Endodermal cell (in vitro differentiated cells): ENCODE data around the gene FRMD3. TPM values are rescaled to one million over a fixed set of nuclear protein-coding genes. Genes with fewer than 3 reads are reported as not detected.

Experiments
- DNase-seq: peaks from one replicate; pipeline ENCODE4 v3.0.0-alpha.2; 2017
- H3K27ac ChIP-seq: 2 replicates; pipeline ENCODE4 v1.5.1; 2013; ENCODE audit warnings: mild to moderate bottlenecking, low read depth, low read length, moderate library complexity
- H3K27me3 ChIP-seq: 2 replicates; pipeline ENCODE4 v1.6.1; 2013; ENCODE audit warnings: mild to moderate bottlenecking, low read length, moderate library complexity; ENCODE audit not compliant: insufficient read depth, control insufficient read depth, poor library complexity, severe bottlenecking
- H3K36me3 ChIP-seq: 2 replicates; pipeline ENCODE4 v1.7.0; 2013; ENCODE audit warnings: mild to moderate bottlenecking, low read length, moderate library complexity; ENCODE audit not compliant: control insufficient read depth, insufficient read depth
- H3K4me1 ChIP-seq: one replicate; pipeline ENCODE4 v1.7.0; 2013; ENCODE audit warnings: low read length; ENCODE audit not compliant: control insufficient read depth, insufficient read depth
- H3K4me3 ChIP-seq: 2 replicates; pipeline ENCODE4 v1.5.1; 2013; ENCODE audit warnings: mild to moderate bottlenecking, low read length, moderate library complexity
- H3K9ac ChIP-seq: 2 replicates; pipeline ENCODE4 v1.6.1; 2013; ENCODE audit warnings: mild to moderate bottlenecking, low read length, moderate library complexity; ENCODE audit not compliant: poor library complexity, severe bottlenecking; ENCODE audit errors: extremely low read depth
- H3K9me3 ChIP-seq: 2 replicates; pipeline ENCODE4 v1.6.1; 2013; ENCODE audit warnings: mild to moderate bottlenecking, low read length, moderate library complexity; ENCODE audit not compliant: control insufficient read depth
- H3K27ac Mint-ChIP-seq: 2 replicates; pipeline ENCODE4 v1.8.0; 2020; ENCODE audit warnings: mixed read lengths
- H3K27me3 Mint-ChIP-seq: 2 replicates; pipeline ENCODE4 v1.8.0; 2021; ENCODE audit warnings: mild to moderate bottlenecking, mixed read lengths; ENCODE audit not compliant: insufficient read depth
- H3K36me3 Mint-ChIP-seq: 2 replicates; pipeline ENCODE4 v1.8.0; 2020; ENCODE audit warnings: low read depth, mixed read lengths
- H3K4me1 Mint-ChIP-seq: 2 replicates; pipeline ENCODE4 v1.8.0; 2020; ENCODE audit warnings: mixed read lengths
- H3K4me3 Mint-ChIP-seq: 2 replicates; pipeline ENCODE4 v1.8.0; 2020; ENCODE audit warnings: mild to moderate bottlenecking, moderate library complexity, mixed read lengths
- H3K9me3 Mint-ChIP-seq: 2 replicates; pipeline ENCODE4 v1.8.0; 2020; ENCODE audit warnings: mild to moderate bottlenecking, mixed read lengths
- CTCF ChIP-seq: fragments of 200-600 bp; sonication (generic); conservative IDR thresholded peaks from 2 replicates; pipeline ENCODE4 v1.5.0; 2021; ENCODE audit warnings: antibody characterized with exemption, mild to moderate bottlenecking
- WGBS, 2 experiments: methylation state at CpG; one replicate each; pipeline versions ENCODE4 v1.1.5 to v1.1.7; 2013; ENCODE audit warnings: missing lambda C conversion rate in 2 of 2, mixed read lengths in 1 of 2; ENCODE audit not compliant: insufficient coverage in 1 of 2, insufficient read length in 1 of 2; 5-methylcytosine and 5-hydroxymethylcytosine counted together
- total RNA-seq, 2 donors: library from RNA; stranded (reverse); fragmentation: NEBNext Ultra II Directional in 1 of 2; extraction: Animal tissue kit (Norgen Biotek cat#: 25700) in 1 of 2; gene quantifications; 2 replicates in 1 of 2; 3 replicates in 1 of 2; pipeline ENCODE4 v1.2.1, GENCODE V29; 2021

Gene FRMD3
- total RNA-seq, 2 donors from 2014 or later = 0.13 to 0.35 TPM

- H3K27me3 ChIP-seq = no peaks in the 10 kb centered on the region
- no peak overlapping the region for H3K4me3 ChIP-seq
- Mint-ChIP-seq H3K36me3 (no peaks in the 10 kb centered on the region), H3K27me3 (no peaks in the 10 kb centered on the region), H3K9me3 (no peaks in the 10 kb centered on the region), H3K27ac (no peak overlapping the region), H3K4me3 (no peak overlapping the region), H3K4me1 (peaks cover 9% of the 10 kb centered on the region)
- H3K27ac ChIP-seq = no peak overlapping the region
- DNase-seq = no peak
- H3K4me1 ChIP-seq = peaks cover 3% of the 10 kb centered on the region
- no peaks in the 10 kb centered on the region for H3K9me3 ChIP-seq
- WGBS, 2 experiments = 77 to 79% methylated on average over 3 to 4 of the region's 4 CpGs
- no peak for TF ChIP-seq CTCF
- H3K9ac ChIP-seq = no peak overlapping the region
- no peaks in the 10 kb centered on the region for H3K36me3 ChIP-seq
Measured at GRCh38 chr9:83505282-83505681, 32.9 kb downstream of the FRMD3 start.

GRCh38 chr9:83503866-83504265, 34.3 kb downstream of the FRMD3 start:
- Histone ChIP-seq H3K27me3 (no peaks in the 10 kb centered on the region), H3K9me3 (no peaks in the 10 kb centered on the region), H3K9ac (no peak overlapping the region), H3K4me3 (no peak overlapping the region), H3K36me3 (no peaks in the 10 kb centered on the region), H3K4me1 (peaks cover 3% of the 10 kb centered on the region), H3K27ac (no peak overlapping the region)
- H3K27ac Mint-ChIP-seq = no peak overlapping the region
- no peak for TF ChIP-seq CTCF
- peaks cover 9% of the 10 kb centered on the region for H3K4me1 Mint-ChIP-seq
- H3K4me3 Mint-ChIP-seq = no peak overlapping the region
- H3K36me3 Mint-ChIP-seq = no peaks in the 10 kb centered on the region
- no peaks in the 10 kb centered on the region for H3K9me3 Mint-ChIP-seq
- 89 to 97% methylated on average over 3 to 6 of the region's 6 CpGs for WGBS, 2 experiments
- no peak for DNase-seq
- no peaks in the 10 kb centered on the region for H3K27me3 Mint-ChIP-seq

GRCh38 chr9:83501565-83501964, 36.6 kb downstream of the FRMD3 start:
- Mint-ChIP-seq H3K27ac (no peak overlapping the region), H3K9me3 (no peaks in the 10 kb centered on the region), H3K36me3 (no peaks in the 10 kb centered on the region), H3K27me3 (no peaks in the 10 kb centered on the region), H3K4me3 (no peak overlapping the region), H3K4me1 (peaks cover 9% of the 10 kb centered on the region)
- Histone ChIP-seq H3K4me1 (peaks cover 3% of the 10 kb centered on the region), H3K4me3 (no peak overlapping the region), H3K9me3 (no peaks in the 10 kb centered on the region), H3K9ac (no peak overlapping the region), H3K27me3 (no peaks in the 10 kb centered on the region), H3K27ac (peak overlapping the region; percentile 12), H3K36me3 (no peaks in the 10 kb centered on the region)
- no peak for TF ChIP-seq CTCF
- no peak for DNase-seq
- WGBS, 2 experiments = 86 to 90% methylated on average over 1 to 3 of the region's 3 CpGs
